ENCODE results near the gene BABAM1.
A peak's percentile ranks its signal among the peaks of the same experiment; 100 is the strongest.

Gene BABAM1

DNA sequence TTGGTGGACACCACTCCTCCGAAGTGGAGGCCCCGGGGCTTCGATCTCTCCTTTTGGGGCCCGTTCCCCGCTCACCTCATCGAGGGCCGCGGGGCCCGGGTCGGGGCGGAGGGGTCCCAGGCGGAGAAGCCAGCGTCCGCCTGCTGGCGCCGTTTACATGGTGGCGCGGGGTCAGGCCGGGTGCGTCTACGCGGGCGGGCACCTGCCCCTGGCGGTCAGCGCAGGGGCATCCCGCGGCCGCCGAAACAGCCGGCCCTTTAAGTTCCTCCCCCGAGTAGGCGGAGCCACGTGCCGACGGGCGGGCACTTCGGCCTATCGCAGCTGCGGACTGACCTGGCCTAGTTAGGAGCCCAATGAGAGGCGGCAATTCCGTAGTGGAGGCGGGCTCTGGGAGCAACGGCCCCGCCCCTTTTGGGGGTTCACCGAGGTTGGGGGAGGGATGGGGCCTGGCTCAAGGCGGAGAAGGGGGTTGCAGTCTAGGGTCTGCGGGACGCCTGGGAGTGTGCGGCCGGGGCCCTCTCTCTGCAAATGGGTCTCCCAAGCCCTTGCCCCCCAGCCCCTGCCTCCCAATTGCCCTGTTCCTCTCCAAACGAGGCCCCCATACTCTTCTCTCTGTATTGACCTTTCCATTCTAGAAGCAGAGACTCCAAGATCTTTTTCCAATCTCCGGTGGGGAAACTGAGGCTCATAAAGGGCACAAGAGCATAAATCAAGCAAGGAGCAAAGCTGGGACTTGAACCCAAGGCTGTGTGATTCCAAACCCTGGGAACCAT is 36.1 kb downstream of the BABAM1 start, which contains the start of gene ABHD8:
Gene ABHD8, minus strand, starts transcription at position 259 of the 773 bp plus-strand sequence. CDS start 1,809 bp downstream, outside the sequence.
- TF ChIP-seq, protein P1, sequence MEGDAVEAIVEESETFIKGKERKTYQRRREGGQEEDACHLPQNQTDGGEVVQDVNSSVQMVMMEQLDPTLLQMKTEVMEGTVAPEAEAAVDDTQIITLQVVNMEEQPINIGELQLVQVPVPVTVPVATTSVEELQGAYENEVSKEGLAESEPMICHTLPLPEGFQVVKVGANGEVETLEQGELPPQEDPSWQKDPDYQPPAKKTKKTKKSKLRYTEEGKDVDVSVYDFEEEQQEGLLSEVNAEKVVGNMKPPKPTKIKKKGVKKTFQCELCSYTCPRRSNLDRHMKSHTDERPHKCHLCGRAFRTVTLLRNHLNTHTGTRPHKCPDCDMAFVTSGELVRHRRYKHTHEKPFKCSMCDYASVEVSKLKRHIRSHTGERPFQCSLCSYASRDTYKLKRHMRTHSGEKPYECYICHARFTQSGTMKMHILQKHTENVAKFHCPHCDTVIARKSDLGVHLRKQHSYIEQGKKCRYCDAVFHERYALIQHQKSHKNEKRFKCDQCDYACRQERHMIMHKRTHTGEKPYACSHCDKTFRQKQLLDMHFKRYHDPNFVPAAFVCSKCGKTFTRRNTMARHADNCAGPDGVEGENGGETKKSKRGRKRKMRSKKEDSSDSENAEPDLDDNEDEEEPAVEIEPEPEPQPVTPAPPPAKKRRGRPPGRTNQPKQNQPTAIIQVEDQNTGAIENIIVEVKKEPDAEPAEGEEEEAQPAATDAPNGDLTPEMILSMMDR (IDR thresholded peaks at IDR 0.05; ENCODE audit: low read depth, low read length, missing control alignments) = peak; percentile 27
- peak; percentile 78 for DNase-seq (ENCODE audit: extremely low read depth, low read depth)
- peak within 1 kb of the TSS; percentile 43 for H3K4me3 ChIP-seq (replicated peaks; ENCODE audit: low read depth, low read length)

DNA sequence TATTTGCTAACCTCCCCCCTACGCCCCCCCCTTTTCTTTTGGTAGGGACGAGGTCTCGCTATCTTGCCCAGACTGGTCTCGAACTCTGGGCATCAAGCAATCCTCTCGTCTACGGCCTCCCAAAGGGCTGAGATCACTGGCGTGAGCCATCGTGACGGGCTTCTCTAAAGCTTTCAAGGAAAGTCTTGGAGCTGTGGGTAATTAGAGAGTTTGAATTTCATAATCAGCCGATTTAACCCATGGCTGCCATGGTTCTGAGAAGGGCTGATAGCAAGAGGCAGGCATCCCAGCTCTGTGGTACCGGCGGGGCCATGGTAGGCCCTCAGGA is 36.7 kb downstream of the BABAM1 start:
- H3K4me3 ChIP-seq (replicated peaks; ENCODE audit: low read depth, low read length) = no peak overlapping the region
- no peak for DNase-seq (ENCODE audit: extremely low read depth, low read depth)
- TF ChIP-seq, protein P1 (IDR thresholded peaks at IDR 0.05; ENCODE audit: low read depth, low read length, missing control alignments) = no peak

DNA sequence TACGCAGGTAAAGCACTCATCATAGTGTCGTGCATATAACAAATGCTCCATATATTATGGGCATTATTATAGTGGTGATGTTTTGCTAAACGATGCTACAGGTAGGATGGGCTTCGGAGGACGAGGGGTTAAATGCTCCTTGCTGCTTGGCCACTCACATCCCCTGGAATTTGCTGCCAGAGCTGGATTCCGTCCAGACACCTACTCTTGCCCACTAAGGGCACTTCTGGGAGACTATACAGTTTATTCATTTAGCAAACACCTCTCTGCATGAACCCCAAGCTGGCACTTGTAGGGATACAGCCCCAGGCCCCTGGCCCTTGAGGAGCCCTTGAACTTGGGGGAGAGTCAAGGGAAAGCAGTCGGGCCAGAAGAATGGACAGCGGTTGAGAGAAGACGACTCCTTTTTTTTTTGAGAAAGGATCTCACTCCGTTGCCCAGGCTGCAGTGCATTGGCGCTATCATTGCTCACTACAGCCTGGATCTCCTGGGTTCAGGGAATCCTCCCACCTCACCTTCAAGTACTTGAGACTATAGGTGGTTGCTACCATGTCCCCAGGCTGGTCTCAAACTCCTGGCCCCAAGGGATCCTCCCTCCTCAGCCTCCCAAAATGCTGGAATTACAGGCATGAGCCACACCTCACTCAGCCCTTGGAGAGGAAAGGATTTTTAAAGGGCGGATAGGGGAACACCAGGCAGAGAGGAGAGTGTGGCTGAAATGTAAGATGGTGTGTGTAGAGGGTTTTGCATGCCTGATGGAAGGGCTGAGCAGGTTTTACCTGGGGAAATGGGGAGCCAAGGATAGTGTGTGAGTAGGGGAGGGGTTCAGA is 37.4 kb downstream of the BABAM1 start:
- DNase-seq (ENCODE audit: extremely low read depth, low read depth) = no peak
- no peak overlapping the region; the same call in 1 of the 2 replicates for H3K4me3 ChIP-seq (replicated peaks; ENCODE audit: low read depth, low read length)
- TF ChIP-seq, protein P1 (IDR thresholded peaks at IDR 0.05; ENCODE audit: low read depth, low read length, missing control alignments) = no peak

DNA sequence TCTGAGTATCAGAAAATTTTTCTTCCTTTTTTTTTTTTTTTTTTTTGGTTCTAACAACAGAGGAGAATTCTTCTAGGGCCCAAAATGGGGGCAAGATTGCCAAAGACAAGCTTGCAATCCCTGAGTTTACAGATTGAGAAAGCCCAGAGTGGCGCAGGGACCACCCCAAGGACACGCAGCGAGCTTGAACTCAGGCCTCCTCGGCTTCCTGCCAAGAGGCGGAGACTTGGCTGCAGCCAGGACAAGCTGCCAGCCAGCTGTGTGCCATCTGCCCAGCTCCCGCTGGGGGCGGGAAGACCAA is 37.9 kb downstream of the BABAM1 start:
- TF ChIP-seq, protein P1 (IDR thresholded peaks at IDR 0.05; ENCODE audit: low read depth, low read length, missing control alignments) = no peak
- DNase-seq (ENCODE audit: extremely low read depth, low read depth) = no peak

DNA sequence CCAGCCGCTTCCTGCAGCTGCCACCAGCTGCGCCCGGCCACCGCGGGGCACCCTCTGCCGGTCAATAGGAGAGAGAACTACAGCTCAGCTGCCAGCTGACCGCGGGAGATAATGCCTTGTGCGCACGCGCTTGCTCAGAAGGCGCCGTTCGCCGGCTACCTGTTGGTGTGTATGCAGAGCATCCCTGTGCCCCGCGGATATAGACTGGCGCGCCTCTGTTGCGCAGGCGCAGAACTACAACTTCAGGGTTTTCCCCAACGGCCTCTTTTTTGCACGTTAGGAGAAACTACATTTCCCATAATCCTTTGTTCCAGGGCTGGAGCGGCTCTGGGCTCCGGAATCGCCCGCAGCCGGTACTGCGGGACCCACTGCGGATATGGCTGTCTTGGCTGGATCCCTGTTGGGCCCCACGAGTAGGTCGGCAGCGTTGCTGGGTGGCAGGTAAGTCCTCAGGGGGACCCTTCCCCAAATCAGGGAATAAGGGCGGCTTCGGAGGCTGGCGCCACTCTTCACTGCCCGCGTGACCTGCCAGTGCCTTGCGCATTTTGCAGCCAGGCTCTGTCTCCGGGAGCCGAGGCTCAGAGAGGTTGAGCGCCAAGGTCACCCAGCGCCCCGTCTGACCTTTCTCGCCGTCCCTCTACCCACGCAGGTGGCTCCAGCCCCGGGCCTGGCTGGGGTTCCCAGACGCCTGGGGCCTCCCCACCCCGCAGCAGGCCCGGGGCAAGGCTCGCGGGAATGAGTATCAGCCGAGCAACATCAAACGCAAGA is 38.5 kb downstream of the BABAM1 start, which contains the start of gene MRPL34:
Gene MRPL34, plus strand, starts transcription at position 356 of the 768 bp plus-strand sequence. Its CDS starts 21 bp downstream, at position 377.
- DNase-seq (ENCODE audit: extremely low read depth, low read depth) = peak; percentile 97
- TF ChIP-seq, protein P1 (IDR thresholded peaks at IDR 0.05; ENCODE audit: low read depth, low read length, missing control alignments) = peak; percentile 76
- H3K4me3 ChIP-seq (replicated peaks; ENCODE audit: low read depth, low read length) = peak within 1 kb of the TSS; percentile 66

More for the DNA sequence above, 37.9 kb downstream of the BABAM1 start:
- H3K4me3 ChIP-seq (replicated peaks; ENCODE audit: low read depth, low read length) = peak overlapping the region; percentile 66; the same call in 1 of the 2 replicates

DNA sequence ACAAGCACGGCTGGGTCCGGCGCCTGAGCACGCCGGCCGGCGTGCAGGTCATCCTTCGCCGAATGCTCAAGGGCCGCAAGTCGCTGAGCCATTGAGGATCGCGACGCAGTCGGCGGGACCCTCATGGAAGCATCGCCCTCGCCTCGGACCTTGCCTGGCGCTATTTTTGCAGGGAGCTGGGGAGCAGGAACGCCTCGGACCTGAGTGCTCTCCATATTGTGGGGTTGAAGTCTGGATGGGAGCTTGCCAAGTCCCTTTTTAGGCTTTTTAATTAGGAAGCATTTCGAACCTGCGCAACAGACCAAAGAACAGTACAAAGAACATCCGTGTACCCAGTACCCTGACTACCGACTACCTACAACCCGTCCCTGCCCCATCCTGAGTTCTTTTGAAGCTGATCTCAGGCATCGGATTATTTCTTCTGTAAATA is 39.1 kb downstream of the BABAM1 start:
- no peak for DNase-seq (ENCODE audit: extremely low read depth, low read depth)
- TF ChIP-seq, protein P1 (IDR thresholded peaks at IDR 0.05; ENCODE audit: low read depth, low read length, missing control alignments) = no peak
- H3K4me3 ChIP-seq (replicated peaks; ENCODE audit: low read depth, low read length) = peak overlapping the region; percentile 66
